HG02885 (cell line): ENCODE measurements around the gene TUBGCP5.
"Not testable (repeated sequence)": the region's sequence is repeated elsewhere in the genome, so short reads cannot be mapped to it uniquely, and the experiment has no call there.

Experiments
- ATAC-seq: cut with Tn5 transposase; IDR thresholded peaks from one replicate; pipeline ENCODE4 v1.9.1; 2021; ENCODE audit warnings: mild to moderate bottlenecking; ENCODE audit not compliant: unreplicated experiment, poor library complexity

Gene TUBGCP5

DNA sequence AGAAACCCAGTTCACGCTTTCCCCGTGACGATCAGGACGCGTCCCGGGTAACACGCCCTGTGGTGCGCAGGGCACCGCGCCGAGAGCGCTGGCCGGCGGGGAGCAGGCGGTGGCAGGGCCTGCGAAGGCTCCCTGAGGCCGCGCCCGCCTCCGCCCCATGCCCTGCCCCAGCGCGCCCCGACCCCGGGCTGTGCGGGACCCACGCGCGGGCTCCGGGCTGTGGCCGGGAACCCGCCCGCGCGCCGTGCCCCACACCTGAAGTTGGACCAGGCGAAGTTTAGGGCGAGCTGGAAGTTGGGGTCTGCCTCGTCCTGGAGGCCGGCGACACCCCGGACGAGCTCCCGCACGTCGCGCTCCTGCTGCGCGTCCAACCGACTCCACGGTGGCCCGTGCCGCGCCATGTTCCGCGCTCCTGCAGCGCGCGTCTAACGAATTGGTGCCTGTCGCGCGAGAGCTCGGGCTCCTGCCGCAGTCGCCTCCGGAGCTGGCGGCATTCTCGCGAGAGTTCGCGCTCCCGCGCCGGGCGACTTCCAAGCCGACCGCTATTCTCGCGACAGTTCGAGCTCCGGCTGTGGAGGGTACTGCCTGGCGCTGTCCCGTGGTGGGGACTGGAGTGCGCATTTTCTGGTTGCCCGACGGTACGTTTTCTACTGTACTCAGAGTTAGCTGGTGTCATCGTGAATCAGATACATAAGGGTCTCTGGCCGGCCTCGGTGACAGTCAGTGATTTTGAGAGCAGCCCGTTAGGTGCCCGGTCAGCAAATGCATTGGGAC lies at the start of gene TUBGCP5:
TUBGCP5 (minus strand) TSS at position 427 of the 774 bp plus-strand sequence; CDS start at position 401, 26 bp downstream.
- peak; percentile 93 for ATAC-seq

DNA sequence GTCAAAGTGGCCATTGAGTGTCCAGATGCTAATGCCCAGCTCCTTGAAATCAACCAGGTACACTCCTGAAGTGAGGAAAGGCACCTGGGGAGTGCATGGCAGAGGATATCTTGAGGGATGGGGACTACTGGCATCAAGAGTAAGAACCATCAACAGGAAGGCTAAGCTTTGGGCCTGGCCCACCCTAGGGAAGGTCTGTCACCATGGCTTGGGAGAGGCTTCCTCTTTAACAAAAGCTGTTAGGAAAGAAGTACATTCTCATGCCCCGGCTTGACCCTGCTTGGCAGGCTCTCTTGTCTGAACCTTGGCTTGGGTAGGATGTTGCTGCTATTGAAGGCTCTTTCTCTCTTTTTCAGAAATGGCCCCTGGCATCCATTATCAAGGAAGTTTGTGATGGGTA lies 43.7 kb upstream of the TUBGCP5 start:
- ATAC-seq = no peak

DNA sequence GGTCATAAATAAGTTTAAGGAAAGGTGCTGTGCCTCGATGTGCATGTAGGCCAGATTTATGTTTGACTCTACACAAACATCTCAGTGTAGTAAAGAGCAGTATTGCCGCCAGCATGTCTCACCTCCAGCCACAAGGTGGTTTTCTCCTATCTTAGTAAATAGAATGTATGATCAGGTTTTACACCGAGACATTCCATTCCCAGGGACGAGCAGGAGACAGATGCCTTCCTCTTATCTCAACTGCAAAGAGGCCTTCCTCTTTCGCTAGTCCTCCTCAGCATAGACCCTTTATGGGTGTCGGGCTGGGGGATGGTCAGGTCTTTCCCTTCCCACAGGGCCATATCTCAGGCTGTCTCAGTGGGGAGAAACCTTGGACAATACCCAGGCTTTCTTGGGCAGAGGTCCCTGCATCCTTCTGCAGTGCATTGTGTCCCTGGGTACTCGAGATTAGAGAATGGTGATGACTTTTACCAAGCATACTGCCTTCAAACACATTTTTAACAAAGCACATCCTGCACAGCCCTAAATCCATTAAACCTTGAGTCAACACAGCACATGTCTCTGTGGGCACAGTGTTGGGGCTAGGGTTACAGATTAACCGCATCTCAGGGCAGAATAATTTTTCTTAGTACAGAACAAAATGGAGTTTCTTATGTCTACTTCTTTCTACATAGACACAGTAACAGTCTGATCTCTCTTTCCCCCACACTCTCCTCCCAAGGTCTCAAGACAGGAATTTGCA lies 42.8 kb upstream of the TUBGCP5 start:
- not testable (repeated sequence) for ATAC-seq

DNA sequence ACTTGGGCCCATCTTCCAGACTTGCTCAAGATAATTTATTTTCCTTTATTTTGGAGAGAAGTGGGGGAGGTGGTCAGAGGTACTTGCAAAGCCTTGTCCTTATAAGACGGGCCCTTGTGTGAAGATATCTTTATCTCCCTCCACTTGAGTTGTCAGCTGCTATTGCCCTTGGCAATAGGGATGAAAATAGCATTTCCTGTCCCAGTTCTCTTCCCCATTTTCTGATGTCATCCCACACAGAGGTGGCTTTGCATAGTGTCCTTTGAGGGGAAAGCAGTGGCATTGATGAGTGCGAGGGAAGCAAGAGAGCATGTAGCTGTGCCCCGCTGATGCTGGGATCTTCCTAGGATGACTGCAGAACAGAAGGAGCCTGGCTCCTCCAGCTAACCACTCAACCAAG lies 41.9 kb upstream of the TUBGCP5 start:
- ATAC-seq = no peak

DNA sequence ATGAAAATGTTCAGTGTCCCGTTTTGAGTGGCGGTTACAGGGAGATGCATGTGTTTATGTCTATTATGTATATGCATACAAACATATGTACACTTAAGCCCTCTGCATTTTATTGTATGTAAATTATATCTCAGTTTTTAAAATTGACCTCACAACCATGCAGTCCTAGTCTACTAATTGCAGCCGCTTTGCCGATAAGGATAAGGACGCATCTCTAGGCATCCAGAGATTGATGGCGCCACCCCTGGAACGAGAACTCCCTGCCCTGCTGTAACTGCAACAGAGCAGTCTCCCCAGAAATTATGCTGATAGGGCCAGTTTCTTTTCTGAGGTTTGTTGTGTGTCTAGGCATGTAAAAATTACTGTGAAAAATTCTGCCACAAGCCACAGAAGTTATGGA lies 40.4 kb upstream of the TUBGCP5 start:
- no peak for ATAC-seq

DNA sequence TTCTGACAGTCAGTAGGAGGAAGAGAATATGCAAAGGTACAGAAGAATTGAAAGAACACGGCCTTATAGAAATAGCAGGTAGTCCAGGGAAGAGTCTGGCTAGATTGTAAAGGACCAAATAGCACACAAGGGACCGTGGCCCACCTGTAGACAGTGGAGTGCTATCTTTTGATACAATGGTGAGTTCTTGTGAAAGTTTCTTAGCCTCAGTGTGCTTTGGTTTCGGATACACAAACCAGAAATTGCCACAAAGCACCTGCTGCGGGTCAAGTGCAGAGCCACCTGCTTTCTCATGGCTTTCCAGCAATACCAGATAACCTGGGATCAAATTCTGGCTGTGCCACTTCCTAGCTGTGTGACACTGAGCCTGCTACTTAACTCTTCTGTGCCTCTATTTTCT lies 36.6 kb upstream of the TUBGCP5 start:
- ATAC-seq = no peak

DNA sequence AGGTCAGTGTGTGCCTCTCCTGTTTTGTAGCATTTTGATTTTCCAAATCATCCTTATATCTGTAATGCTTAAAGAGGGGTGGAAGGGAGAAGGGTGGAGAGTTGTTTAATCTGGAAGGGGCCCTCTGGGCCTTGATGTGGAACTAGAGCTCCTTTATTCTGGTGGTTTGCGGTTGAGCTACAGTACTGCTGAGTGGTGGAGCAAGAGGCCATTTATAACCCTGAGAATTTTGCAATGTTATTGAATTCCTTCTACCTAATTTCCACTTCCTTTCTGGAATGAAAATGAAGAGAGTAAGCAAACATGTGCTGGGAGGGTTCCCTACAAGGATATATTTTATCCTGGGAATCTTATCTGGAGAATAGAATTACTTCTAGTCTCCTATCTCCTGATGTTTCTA lies 35.3 kb upstream of the TUBGCP5 start:
- no peak for ATAC-seq

DNA sequence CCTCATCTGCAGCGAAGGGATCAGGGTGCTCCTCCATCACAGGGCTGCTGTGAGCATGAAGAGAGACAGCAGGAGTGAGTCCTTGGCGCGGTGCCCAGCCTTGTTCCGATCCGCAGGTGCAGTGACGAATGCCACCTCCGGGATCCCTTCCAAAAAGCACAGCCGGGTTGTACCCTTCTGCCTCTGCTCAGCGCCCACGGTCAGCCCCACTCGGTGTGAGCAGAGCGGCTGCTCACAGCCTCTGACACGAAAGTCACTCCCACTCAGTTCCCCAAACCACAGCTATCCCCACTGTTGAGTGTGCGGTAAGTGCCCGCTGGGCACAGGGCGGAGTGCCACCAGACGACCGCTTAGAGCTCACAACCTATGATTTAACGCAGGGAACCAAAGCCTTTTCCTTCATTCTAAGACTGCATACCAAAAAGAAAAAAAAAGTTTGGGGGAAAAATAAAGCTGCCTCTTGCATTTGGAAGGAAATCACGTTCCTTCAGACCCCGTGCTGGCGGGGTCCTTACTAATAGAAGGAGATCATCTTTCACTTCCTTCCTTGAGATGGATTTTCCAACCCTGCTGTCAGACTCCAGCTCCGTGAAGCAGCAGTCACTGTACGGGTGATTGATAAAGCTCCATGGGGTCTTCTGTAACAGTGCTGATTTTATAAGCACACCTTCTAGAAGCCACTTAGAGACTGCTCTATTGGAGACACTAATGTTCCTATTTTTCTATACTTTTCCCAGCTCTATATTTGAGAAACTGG lies 34.7 kb upstream of the TUBGCP5 start:
- no peak for ATAC-seq

DNA sequence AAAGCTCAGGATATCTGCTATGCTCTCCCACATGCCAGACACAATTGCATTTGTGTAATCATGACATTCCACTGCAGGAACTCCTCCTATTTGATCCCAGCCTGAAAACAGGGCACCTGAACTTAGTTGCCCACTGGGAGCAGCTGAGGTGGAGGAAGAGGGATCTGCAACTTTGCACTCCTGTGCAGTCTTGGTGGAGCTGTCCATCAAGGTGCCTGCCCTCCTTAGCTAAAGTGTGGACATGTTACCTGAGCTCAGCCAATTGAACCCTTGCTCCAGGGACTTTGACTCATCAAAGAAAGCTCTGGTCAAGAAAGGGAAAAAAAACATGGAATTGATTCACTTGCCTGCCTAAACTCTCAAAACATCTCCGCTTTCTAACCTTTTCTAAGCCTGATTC lies 33.3 kb upstream of the TUBGCP5 start:
- no peak for ATAC-seq

DNA sequence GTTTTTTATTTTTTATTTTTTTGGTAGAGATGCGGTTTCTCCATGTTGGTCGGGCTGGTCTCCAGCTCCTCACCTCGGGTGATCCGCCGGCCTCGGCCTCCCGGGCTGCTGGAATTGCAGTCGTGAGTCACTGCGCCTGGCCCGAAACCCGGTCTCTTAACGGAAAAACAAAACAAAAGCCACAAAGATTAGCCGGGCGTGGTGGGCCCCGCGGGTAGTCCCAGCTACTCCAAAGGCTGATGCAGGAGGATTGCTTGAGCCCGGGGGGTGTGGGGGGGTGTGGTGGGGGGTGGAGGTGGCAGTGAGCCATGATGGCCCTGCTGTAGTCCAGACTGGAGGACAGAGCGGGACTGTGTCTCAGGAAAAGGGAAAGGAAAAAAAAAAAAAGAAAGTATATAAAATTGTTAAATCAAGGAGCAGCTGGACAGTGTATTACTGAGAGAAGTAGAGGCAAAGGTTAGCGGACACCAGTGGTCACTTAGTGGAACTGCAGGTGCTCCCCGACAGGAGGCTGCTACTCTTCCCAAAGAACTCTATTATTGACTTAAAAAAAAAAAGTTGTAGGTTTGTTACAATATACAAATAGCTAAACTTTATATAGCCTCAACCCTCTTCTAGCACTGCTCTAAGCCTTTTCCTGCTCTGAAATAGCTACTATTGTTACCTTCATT lies 30.3 kb upstream of the TUBGCP5 start:
- no peak for ATAC-seq

DNA sequence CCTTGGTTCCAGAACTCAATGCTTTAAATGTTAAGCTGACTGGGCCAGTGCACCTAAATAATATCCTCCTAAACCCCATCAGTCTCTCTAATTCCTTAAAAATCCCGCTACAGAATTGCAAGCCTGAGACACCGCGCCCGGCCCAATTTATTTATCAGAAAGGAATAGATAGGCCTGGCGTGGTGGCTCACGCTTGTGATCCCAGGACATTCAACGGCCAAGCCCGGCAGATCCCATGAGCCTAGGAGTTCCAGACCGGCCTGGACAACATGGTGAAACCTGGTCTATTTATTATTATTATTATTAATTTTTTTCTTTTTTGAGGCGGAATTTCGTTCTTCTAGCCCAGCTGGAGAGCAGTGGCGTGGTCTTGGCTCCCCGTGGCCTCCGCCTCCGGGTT lies 28.0 kb upstream of the TUBGCP5 start:
- ATAC-seq = no peak

DNA sequence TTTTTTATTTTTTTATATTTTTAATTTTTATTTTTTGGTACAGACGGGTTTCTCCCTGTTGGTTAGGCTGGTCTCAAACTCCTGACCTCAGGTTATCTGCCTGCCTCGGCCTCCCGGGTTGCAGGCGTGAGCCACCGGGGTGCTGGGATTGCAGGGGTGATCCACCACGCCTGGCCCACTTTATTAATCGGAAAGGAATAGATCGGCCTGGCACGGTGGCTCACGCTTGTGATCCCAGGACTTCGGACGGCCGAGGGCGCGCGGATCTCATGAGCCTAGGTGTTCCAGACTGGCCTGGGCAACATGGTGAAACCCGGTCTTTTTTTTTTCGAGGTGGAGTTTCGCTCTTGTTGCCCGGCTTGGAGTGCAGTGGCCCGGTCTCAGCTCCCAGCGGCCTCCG lies 26.5 kb upstream of the TUBGCP5 start:
- ATAC-seq = no peak

DNA sequence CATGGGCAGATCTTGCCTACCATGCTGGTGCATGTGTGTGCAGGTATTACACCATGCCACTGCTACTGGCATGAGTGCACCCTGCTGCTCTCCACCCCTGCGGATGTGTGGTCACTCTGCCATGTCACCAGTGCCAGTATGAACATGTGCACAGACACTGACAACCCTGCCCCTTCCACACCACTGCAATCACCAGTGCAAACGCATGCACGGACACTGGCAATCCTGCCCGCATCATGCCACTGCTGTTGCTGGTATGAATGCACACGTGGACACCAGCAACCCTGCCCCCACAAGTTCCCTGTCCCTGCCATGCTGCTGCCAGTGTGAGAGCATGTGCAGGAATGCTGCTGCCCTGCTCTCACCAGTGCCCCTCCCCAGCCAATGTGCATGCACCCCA lies 24.8 kb upstream of the TUBGCP5 start:
- no peak for ATAC-seq

DNA sequence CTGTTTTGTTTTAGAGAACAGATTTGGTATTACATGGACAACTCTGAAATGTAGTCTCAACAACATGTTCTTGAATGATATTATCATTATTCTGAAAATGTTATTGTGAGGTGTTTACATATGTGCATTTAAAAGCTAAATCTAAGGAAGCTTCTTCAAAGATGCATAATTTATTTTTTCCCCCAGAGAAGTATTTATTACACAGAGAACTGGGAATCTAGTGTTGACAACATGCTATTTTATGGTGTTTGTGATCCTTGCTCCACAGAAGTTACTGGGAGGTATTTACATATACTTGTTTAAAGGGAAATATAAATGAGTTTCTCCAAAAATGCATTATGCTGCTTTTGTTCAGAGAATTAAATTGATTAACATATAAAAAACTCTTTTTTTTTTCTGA lies 18.3 kb upstream of the TUBGCP5 start:
- no peak for ATAC-seq

DNA sequence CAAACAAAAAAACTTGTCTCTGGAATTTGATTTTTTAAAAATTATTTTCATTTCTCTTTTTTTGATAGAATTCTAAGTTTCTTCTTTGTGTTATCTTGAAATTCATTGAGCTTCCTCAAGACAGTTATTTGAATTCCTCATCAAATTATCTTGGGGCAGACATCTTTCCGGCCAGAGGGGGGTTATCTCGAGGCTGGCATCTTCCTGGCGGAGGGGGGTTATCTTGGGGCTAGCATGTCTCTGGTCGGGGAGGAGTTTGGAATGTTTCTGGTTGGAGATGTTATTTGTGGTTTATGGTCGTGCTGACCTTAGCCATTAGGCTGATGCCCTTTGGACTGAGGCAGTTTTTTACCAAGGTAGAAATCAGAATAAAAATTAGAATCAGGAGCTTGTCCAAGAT lies 15.9 kb upstream of the TUBGCP5 start:
- no peak for ATAC-seq

DNA sequence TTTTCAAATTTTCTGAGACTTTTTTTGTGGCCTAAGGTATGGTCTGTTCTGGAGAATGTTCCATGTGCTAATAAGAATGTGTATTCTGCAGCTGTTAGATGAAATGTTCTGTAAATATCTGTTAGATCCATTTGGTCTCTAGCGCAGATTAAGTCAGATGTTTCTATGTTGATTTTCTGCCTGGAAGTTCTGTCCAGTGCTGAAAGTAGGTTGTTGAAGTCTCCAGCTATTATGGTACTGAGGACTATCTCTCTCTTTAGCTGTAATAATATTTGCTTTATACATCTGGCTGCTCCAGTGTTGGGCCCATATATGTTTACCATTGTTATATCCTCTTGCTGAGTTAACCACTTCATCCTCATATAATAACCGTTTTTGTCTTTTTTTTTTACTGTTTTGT lies 13.2 kb upstream of the TUBGCP5 start:
- no peak for ATAC-seq

DNA sequence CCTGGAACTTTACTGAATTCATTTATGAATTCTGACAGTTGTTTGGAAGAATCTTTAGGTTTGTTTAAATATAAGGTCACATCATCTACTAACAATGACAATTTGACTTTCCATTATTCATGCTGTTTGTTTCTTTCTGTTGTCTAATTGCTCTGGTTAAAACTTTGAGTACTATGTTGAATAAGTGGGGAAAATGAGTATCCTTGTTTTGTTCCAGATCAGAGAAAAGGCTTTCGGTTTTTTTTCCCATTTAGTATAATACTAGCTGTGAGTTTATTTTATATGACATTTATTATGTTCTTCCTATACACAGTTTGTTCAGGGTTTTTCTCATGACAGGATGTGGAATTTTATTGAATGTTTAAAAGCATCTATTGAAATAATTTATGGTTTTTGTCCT lies 11.3 kb upstream of the TUBGCP5 start:
- ATAC-seq = no peak

DNA sequence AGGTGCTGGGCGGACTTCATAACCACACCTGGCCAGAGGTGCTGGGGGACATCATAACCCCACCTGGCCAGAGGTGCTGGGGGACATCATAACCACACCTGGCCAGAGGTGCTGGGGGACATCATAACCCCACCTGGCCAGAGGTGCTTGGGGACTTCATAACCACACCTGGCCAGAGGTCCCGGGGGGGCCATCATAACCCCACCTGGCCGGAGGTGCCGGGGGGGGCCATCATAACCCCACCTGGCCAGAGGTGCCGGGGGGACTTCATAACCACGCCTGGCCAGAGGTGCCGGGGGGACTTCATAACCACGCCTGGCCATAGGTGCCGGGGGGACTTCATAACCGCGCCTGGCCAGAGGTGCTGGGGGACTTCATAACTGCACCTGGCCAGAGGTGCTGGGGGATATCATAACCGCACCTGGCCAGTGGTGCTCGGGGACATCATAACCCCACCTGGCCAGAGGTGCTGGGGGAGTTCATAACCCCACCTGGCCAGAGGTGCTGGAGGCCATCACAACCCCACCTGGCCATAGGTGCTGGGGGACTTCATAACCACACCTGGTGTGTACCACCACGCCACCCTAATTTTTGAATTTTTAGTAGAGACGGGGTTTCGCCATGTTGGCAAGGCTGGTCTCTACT lies 10.7 kb upstream of the TUBGCP5 start:
- ATAC-seq = no peak

DNA sequence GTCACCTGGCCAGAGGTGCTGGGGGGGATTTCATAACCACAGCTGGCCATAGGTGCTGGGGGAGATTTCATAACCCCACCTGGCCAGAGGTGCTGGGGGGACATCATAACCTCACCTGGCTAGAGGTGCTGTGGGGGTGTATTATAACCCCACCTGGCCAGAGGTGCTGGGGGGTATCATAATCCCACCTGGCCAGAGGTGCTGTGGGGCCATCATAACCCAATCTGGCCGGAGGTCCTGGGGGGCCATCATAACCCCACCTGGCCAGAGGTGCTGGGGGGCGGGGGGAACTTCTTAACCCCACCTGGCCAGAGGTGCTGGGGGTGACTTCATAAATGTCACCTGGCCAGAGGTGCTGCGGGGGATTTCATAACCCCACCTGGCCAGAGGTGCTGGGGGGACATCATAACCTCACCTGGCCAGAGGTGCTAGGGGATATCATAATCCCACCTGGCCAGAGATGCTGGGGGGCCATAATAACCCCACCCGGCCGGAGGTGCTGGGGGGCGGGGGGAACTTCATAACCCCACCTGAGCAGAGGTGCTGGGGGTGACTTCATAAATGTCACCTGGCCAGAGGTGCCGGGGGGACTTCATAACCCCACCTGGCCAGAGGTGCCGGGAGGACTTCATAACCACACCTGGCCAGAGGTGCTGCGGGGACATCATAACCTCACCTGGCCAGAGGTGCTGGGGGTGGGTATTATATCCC lies 9.4 kb upstream of the TUBGCP5 start:
- not testable (repeated sequence) for ATAC-seq

DNA sequence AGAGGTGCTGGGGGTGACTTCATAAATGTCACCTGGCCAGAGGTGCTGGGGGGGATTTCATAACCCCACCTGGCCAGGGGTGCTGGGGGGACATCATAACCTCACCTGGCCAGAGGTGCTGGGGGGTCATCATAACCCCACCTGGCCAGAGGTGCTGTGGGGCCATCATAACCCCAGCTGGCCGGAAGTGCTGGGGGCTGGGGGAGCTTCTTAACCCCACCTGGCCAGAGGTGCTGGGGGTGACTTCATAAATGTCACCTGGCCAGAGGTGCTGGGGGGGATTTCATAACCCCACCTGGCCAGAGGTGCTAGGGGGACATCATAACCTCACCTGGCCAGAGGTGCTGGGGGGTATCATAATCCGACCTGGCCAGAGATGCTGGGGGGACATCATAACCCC lies 4.6 kb upstream of the TUBGCP5 start:
- ATAC-seq = not testable (repeated sequence)
